K562 (cell line): Measurements from ENCODE around the gene ROPN1. TPM values are rescaled to one million over a fixed set of nuclear protein-coding genes. Genes with fewer than 3 reads are reported as not detected.

Experiments used
- ATAC-seq: fragments of 200-7000 bp; cut with Tn5 transposase; 3 replicates; pipeline ENCODE4 v1.9.1; 2020; ENCODE audit warnings: moderate library complexity
- BruUV-seq: library from RNA; stranded (reverse); fragments of 400-500 nt; replicated peaks from 2 replicates; lab custom pipeline; 2021; lab: Mats Ljungman, UMichigan
- CTCF ChIA-PET: fragments of 300-600 bp; formaldehyde crosslinking; extraction: SDS; loops from one replicate; lab custom pipeline; 2021; ENCODE audit warnings: low intra/inter-chr PET ratio; lab: Yijun Ruan, JAX
- POLR2A ChIA-PET: fragments of 300-600, 350-650 bp; sonication (Branson Sonifier 250); formaldehyde crosslinking; extraction: SDS; loops from one replicate; lab custom pipeline; 2021; ENCODE audit warnings: antibody characterized with exemption, inconsistent platforms; lab: Yijun Ruan, JAX
- DNase-seq, 4 experiments: peaks; one replicate each; pipeline versions ENCODE4 v3.0.0 to v3.0.0-alpha.2; 2011 to 2018; ENCODE audit warnings: low spot score in 3 of 4, mixed read lengths in 3 of 4; ENCODE audit errors: extremely low read depth in 1 of 4
- FAIRE-seq: peaks from 2 replicates; lab custom pipeline; 2011; peaks lifted over from hg19 to GRCh38; lab: Jason Lieb, UNC
- H2AFZ ChIP-seq: 2 replicates; pipeline ENCODE4 v1.6.0; 2011; ENCODE audit warnings: low read depth, low read length, control low read depth, inconsistent platforms
- H3K27ac ChIP-seq: fragments of 200-600 bp; 3 replicates; pipeline ENCODE4 v1.8.0; 2011; ENCODE audit warnings: low read depth, mild to moderate bottlenecking, control low read depth, inconsistent platforms, low read length, moderate library complexity, mixed read lengths; ENCODE audit errors: extremely low read depth
- H3K27me3 ChIP-seq, 2 experiments: fragments of 300-600 bp in 1 of 2; 2 replicates in 1 of 2; 3 replicates in 1 of 2; pipeline versions ENCODE4 v1.6.0 to v1.8.0; 2011; ENCODE audit warnings: inconsistent platforms in 2 of 2, low read length in 2 of 2, mild to moderate bottlenecking in 1 of 2, mixed read lengths in 1 of 2, moderate library complexity in 1 of 2; ENCODE audit not compliant: control insufficient read depth in 2 of 2, insufficient read depth in 2 of 2
- H3K36me3 ChIP-seq: fragments of 300-600 bp; 3 replicates; pipeline ENCODE4 v1.8.0; 2011; ENCODE audit warnings: mild to moderate bottlenecking, low read length, inconsistent platforms; ENCODE audit not compliant: control insufficient read depth, insufficient read depth
- H3K4me1 ChIP-seq, 2 experiments: fragments of 200-600 bp in 1 of 2; replicated peaks in 1 of 2; 2 replicates in 1 of 2; 3 replicates in 1 of 2; pipeline versions ENCODE4 v1.5.1 to v1.8.0; 2011; ENCODE audit warnings: inconsistent platforms in 2 of 2, low read length in 2 of 2, mild to moderate bottlenecking in 1 of 2, mixed read lengths in 1 of 2, moderate library complexity in 1 of 2; ENCODE audit not compliant: control insufficient read depth in 2 of 2, insufficient read depth in 2 of 2
- H3K4me2 ChIP-seq: 2 replicates; pipeline ENCODE4 v1.6.1; 2011; ENCODE audit warnings: low read length, control low read depth, inconsistent platforms, mixed read lengths; ENCODE audit not compliant: insufficient read depth
- H3K4me3 ChIP-seq: fragments of 200-600 bp; sonication (generic), shearing (Covaris generic); 2 replicates; pipeline ENCODE4 v1.5.1; 2016; ENCODE audit warnings: control low read depth, inconsistent platforms
- H3K79me2 ChIP-seq: fragments of 200-600 bp; 3 replicates; pipeline ENCODE4 v1.8.0; 2011; ENCODE audit warnings: low read length, inconsistent platforms; ENCODE audit not compliant: control insufficient read depth, insufficient read depth
- H3K9ac ChIP-seq, 2 experiments: 2 replicates each; pipeline versions ENCODE4 v1.6.0 to v1.6.1; 2011; ENCODE audit warnings: low read depth in 2 of 2, low read length in 2 of 2, control low read depth in 1 of 2, inconsistent platforms in 1 of 2, mild to moderate bottlenecking in 1 of 2, mixed read lengths in 1 of 2; ENCODE audit not compliant: insufficient read depth in 1 of 2
- H3K9me1 ChIP-seq: one replicate; pipeline ENCODE4 v1.6.0; 2011; ENCODE audit warnings: inconsistent platforms, mild to moderate bottlenecking, low read length, moderate library complexity; ENCODE audit not compliant: control insufficient read depth, insufficient read depth
- H3K9me3 ChIP-seq: replicated peaks from 2 replicates; pipeline ENCODE4 v1.5.1; 2011; ENCODE audit warnings: low read depth, low read length, inconsistent platforms; ENCODE audit not compliant: control insufficient read depth, insufficient read depth
- H4K20me1 ChIP-seq: replicated peaks from 2 replicates; pipeline ENCODE4 v1.6.1; 2011; ENCODE audit warnings: low read length, inconsistent platforms, mixed read lengths; ENCODE audit not compliant: control insufficient read depth, insufficient read depth
- ARID2 ChIP-seq: fragments of 450-650 bp; IDR thresholded peaks from 2 replicates; pipeline ENCODE4 v1.6.1; 2017; ENCODE audit warnings: antibody characterized with exemption, mild to moderate bottlenecking
- BACH1 ChIP-seq: fragments of 200-800 bp; sonication (Bioruptor generic); IDR thresholded peaks from 2 replicates; pipeline ENCODE4 v1.6.1; 2016; ENCODE audit warnings: missing genetic modification characterization, missing compliant biosample characterization
- C11orf30 ChIP-seq: fragments of 450-650 bp; IDR thresholded peaks from 2 replicates; pipeline ENCODE4 v1.6.1; 2016; ENCODE audit warnings: low read depth, mild to moderate bottlenecking
- ETV5 ChIP-seq: sonication (generic); formaldehyde crosslinking; IDR thresholded peaks from 2 replicates; pipeline ENCODE4 v1.4.0; 2020; ENCODE audit warnings: low read depth, mild to moderate bottlenecking, missing genetic modification reagents
- ETV6 ChIP-seq, 3 experiments: fragments of 150-350 bp in 1 of 3; sonication (generic) in 1 of 3; formaldehyde crosslinking in 1 of 3; IDR thresholded peaks; 2 replicates each; pipeline versions ENCODE4 v1.6.1 to v1.8.0; 2014 to 2022; ENCODE audit warnings: borderline replicate concordance in 2 of 3, low read depth in 2 of 3, antibody characterized with exemption in 1 of 3, low read length in 1 of 3, mild to moderate bottlenecking in 1 of 3, missing genetic modification reagents in 1 of 3
- HDAC6 ChIP-seq: IDR thresholded peaks from 2 replicates; pipeline ENCODE4 v1.6.1; 2012; ENCODE audit warnings: low read depth, mild to moderate bottlenecking, control low read depth, inconsistent platforms, low read length, moderate library complexity
- KAT8 ChIP-seq: fragments of 450-650 bp; IDR thresholded peaks from 2 replicates; pipeline ENCODE4 v1.6.1; 2016; ENCODE audit warnings: low read depth, mild to moderate bottlenecking
- KDM5B ChIP-seq: fragments of 200-600 bp; sonication (generic); IDR thresholded peaks from 2 replicates; pipeline ENCODE4 v1.6.1; 2012; ENCODE audit warnings: low read depth, mild to moderate bottlenecking, moderate library complexity, low read length, control low read depth, inconsistent platforms; ENCODE audit not compliant: insufficient replicate concordance
- MAFK ChIP-seq: IDR thresholded peaks from 2 replicates; pipeline ENCODE4 v1.6.1; 2011; ENCODE audit warnings: low read length, improper control_type of control experiment
- NR2C1 ChIP-seq, 2 experiments: fragments of 450-650 bp; IDR thresholded peaks; 2 replicates each; pipeline ENCODE4 v1.6.1; 2017; ENCODE audit warnings: mild to moderate bottlenecking in 2 of 2, antibody characterized with exemption in 1 of 2, inconsistent platforms in 1 of 2, missing compliant biosample characterization in 1 of 2, missing genetic modification characterization in 1 of 2
- PML ChIP-seq: IDR thresholded peaks from 2 replicates; pipeline ENCODE4 v1.6.1; 2012; ENCODE audit warnings: low read length, inconsistent platforms
- RNF2 ChIP-seq: sonication (generic); IDR thresholded peaks from 2 replicates; pipeline ENCODE4 v1.6.1; 2016
- SAP30 ChIP-seq: fragments of 200-600 bp; sonication (generic); IDR thresholded peaks from 2 replicates; pipeline ENCODE4 v1.6.1; 2012; ENCODE audit warnings: borderline replicate concordance, low read depth, mild to moderate bottlenecking, moderate library complexity, low read length, control low read depth, inconsistent platforms; ENCODE audit not compliant: insufficient read depth, poor library complexity, severe bottlenecking
- TAF9B ChIP-seq: fragments of 450-650 bp; IDR thresholded peaks from 2 replicates; pipeline ENCODE4 v1.6.1; 2018; ENCODE audit warnings: mild to moderate bottlenecking; ENCODE audit not compliant: partially characterized antibody
- WGBS: fragments of 100-300 bp; shearing (Covaris generic); methylation state at CpG from one replicate; pipeline ENCODE4 v1.1.6; 2016; ENCODE audit warnings: low coverage, mixed read lengths; ENCODE audit not compliant: insufficient coverage; ENCODE audit errors: missing lambda C conversion rate; 5-methylcytosine and 5-hydroxymethylcytosine counted together
- in situ Hi-C: fragments of 300-500 bp; cut with MboI; formaldehyde crosslinking; loops from 4 replicates; pipeline ENCODE4 v1.15.0; 2018; ENCODE audit warnings: inconsistent platforms, mixed read lengths
- intact Hi-C: fragments of 100-400 bp; cut with micrococcal nuclease; formaldehyde crosslinking; loops from 2 replicates; pipeline ENCODE4 v1.14.2; 2022
- polyA plus RNA-seq, 8 experiments: library from polyadenylated mRNA; depleted of rRNA in 4 of 8; stranded (reverse) in 5 of 8; unstranded in 3 of 8; fragments of >200 nt; fragmentation: Nextera tagmentation in 2 of 8; fragmentation: Illumina TruSeq in 1 of 8; extraction: Ambion mirVana in 2 of 8; extraction: Trizol in 1 of 8; gene quantifications; 2 replicates each; pipeline versions ENCODE4 v1.2.1 to v1.2.3, GENCODE V29; 2011 to 2014; ENCODE audit warnings: inconsistent platforms in 1 of 8, missing spikeins in 1 of 8
- total RNA-seq, 7 experiments: library from RNA; depleted of rRNA in 6 of 7; stranded (reverse); fragments of >200 nt in 6 of 7; fragmentation: Illumina TruSeq in 2 of 7; extraction: Trizol in 2 of 7; gene quantifications; 2 replicates each; pipeline versions ENCODE4 v1.2.1 to v1.2.3, GENCODE V29; 2011 to 2021; ENCODE audit warnings: low replicate concordance in 1 of 7
- TF ChIP-seq, protein P1 (sequence below): fragments of 250-450 bp; sonication (Bioruptor Pico); IDR thresholded peaks from 2 replicates; pipeline ENCODE4 v1.9.0; 2021; ENCODE audit warnings: mild to moderate bottlenecking, inconsistent platforms
- TF ChIP-seq, protein P2 (sequence below): fragments of 450-650 bp; formaldehyde crosslinking; IDR thresholded peaks from 2 replicates; pipeline ENCODE4 v1.4.0; 2020; ENCODE audit warnings: mild to moderate bottlenecking, mixed read lengths
- TF ChIP-seq, protein P3 (sequence below), 2 experiments: IDR thresholded peaks; 2 replicates each; pipeline ENCODE4 v1.6.1; 2012; ENCODE audit warnings: improper control_type of control experiment in 2 of 2, low read depth in 2 of 2, low read length in 2 of 2, borderline replicate concordance in 1 of 2

The ROPN1 gene
- total and polyA plus RNA-seq, 9 of the 15 experiments (the other 6 are each of a cell fraction or from before 2014, with no cell fraction given) = not detected

DNA sequence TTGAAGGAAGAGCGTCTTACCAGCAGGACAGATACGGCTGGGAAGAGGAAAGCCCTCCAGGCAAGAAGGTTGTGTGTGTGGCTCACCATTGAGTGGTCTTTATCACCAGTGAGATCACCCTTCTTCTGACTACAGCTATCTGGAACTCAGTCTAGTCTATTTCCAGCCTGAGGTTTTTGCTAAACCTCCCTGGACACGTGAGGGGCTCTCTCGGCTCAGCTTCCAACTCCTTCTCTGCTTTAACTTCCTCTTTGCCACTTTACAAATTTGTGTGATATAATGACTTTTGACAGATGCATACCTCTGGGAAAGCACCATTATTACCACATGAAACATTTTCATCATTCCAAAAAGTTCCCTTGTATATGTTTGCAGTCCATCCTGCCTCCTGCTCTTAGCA lies 15.3 kb upstream of the ROPN1 start:
- no peak for DNase-seq
- no peaks in the 10 kb centered on the region for H3K4me1 ChIP-seq
- H3K27ac ChIP-seq = no peak overlapping the region
- no peak for FAIRE-seq
- no peak for ATAC-seq
- in situ Hi-C loops (no loop called here), intact Hi-C loops (no loop called here)
- H3K4me3 ChIP-seq = no peak overlapping the region
- POLR2A ChIA-PET = interaction anchor here (0.6 kb wide), 1 partner anchor 194 kb away, joined by 3 read pairs; no protein-coding TSS in a partner anchor
- H4K20me1 ChIP-seq = no peaks in the 10 kb centered on the region
- H3K9me1 ChIP-seq = no peaks in the 10 kb centered on the region
- CTCF ChIA-PET = no interaction called here
- no peaks in the 10 kb centered on the region for H3K79me2 ChIP-seq
- 0% methylated on average over 3 of the region's 4 CpGs for WGBS
- no peak overlapping the region for H3K4me2 ChIP-seq
- H3K27me3 ChIP-seq = no peaks in the 10 kb centered on the region
- no peak overlapping the region for H2AFZ ChIP-seq
- H3K9ac ChIP-seq = no peak overlapping the region
- BruUV-seq = no TSS peak
- no peaks in the 10 kb centered on the region for H3K36me3 ChIP-seq
- no peaks in the 10 kb centered on the region for H3K9me3 ChIP-seq
- TF ChIP-seq, protein P1, sequence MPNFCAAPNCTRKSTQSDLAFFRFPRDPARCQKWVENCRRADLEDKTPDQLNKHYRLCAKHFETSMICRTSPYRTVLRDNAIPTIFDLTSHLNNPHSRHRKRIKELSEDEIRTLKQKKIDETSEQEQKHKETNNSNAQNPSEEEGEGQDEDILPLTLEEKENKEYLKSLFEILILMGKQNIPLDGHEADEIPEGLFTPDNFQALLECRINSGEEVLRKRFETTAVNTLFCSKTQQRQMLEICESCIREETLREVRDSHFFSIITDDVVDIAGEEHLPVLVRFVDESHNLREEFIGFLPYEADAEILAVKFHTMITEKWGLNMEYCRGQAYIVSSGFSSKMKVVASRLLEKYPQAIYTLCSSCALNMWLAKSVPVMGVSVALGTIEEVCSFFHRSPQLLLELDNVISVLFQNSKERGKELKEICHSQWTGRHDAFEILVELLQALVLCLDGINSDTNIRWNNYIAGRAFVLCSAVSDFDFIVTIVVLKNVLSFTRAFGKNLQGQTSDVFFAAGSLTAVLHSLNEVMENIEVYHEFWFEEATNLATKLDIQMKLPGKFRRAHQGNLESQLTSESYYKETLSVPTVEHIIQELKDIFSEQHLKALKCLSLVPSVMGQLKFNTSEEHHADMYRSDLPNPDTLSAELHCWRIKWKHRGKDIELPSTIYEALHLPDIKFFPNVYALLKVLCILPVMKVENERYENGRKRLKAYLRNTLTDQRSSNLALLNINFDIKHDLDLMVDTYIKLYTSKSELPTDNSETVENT (CRISPR knock-in tag) = no peak
- no peak for TF ChIP-seq TAF9B
- no peak for TF ChIP-seq HDAC6
- no peak for TF ChIP-seq SAP30
- TF ChIP-seq ETV6 (IDR thresholded peaks at IDR 0.05; ENCODE audit: borderline replicate concordance in 1 of 2, low read depth in 2 of 2, low read length in 1 of 2) = no peak
- TF ChIP-seq ETV6 (CRISPR knock-in tag; IDR thresholded peaks at IDR 0.05; ENCODE audit: borderline replicate concordance) = no peak
- TF ChIP-seq, protein P2, sequence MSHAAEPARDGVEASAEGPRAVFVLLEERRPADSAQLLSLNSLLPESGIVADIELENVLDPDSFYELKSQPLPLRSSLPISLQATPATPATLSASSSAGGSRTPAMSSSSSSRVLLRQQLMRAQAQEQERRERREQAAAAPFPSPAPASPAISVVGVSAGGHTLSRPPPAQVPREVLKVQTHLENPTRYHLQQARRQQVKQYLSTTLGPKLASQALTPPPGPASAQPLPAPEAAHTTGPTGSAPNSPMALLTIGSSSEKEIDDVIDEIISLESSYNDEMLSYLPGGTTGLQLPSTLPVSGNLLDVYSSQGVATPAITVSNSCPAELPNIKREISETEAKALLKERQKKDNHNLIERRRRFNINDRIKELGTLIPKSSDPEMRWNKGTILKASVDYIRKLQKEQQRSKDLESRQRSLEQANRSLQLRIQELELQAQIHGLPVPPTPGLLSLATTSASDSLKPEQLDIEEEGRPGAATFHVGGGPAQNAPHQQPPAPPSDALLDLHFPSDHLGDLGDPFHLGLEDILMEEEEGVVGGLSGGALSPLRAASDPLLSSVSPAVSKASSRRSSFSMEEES = no peak
- TF ChIP-seq NR2C1 (IDR thresholded peaks at IDR 0.05) = no peak
- no peak for TF ChIP-seq NR2C1 (tag; IDR thresholded peaks at IDR 0.05)
- TF ChIP-seq PML = no peak
- TF ChIP-seq KAT8 = no peak
- TF ChIP-seq KDM5B = no peak
- no peak for TF ChIP-seq ETV5 (CRISPR knock-in tag)
- no peak for TF ChIP-seq C11orf30
- TF ChIP-seq, protein P3, sequence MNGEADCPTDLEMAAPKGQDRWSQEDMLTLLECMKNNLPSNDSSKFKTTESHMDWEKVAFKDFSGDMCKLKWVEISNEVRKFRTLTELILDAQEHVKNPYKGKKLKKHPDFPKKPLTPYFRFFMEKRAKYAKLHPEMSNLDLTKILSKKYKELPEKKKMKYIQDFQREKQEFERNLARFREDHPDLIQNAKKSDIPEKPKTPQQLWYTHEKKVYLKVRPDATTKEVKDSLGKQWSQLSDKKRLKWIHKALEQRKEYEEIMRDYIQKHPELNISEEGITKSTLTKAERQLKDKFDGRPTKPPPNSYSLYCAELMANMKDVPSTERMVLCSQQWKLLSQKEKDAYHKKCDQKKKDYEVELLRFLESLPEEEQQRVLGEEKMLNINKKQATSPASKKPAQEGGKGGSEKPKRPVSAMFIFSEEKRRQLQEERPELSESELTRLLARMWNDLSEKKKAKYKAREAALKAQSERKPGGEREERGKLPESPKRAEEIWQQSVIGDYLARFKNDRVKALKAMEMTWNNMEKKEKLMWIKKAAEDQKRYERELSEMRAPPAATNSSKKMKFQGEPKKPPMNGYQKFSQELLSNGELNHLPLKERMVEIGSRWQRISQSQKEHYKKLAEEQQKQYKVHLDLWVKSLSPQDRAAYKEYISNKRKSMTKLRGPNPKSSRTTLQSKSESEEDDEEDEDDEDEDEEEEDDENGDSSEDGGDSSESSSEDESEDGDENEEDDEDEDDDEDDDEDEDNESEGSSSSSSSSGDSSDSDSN (IDR thresholded peaks at IDR 0.05; ENCODE audit: borderline replicate concordance in 1 of 2, low read depth in 2 of 2, low read length in 2 of 2) = no peak
- TF ChIP-seq BACH1 (tag) = no peak
- TF ChIP-seq RNF2 = no peak
- no peak for TF ChIP-seq ARID2
- no peak for TF ChIP-seq MAFK
